Measurements from ENCODE around the gene PRKG1. TPM values are rescaled to one million over a fixed set of nuclear protein-coding genes. Genes with fewer than 3 reads are reported as not detected.

The PRKG1 gene
- total and polyA plus RNA-seq, 2 donors (not counting 1 experiment from before 2014, with no cell fraction given): 45.8 to 71.8 TPM

- H3K79me2 ChIP-seq (ENCODE audit: control insufficient read depth, insufficient read depth, low read length): no peaks in the 10 kb centered on the region
- H3K4me1 ChIP-seq (ENCODE audit: control insufficient read depth, extremely low read depth, insufficient read depth, low read length): peaks cover 2% of the 10 kb centered on the region
- H3K27ac ChIP-seq (ENCODE audit: insufficient read depth, low read length): no peak overlapping the region
- no peaks in the 10 kb centered on the region for H3K36me3 ChIP-seq (ENCODE audit: control insufficient read depth, insufficient read depth, low read length)
- H3K4me2 ChIP-seq (ENCODE audit: extremely low read depth, insufficient read depth, low read length): no peak overlapping the region
- no peak overlapping the region for H3K4me3 ChIP-seq (replicated peaks in 1 of 4; ENCODE audit: control extremely low read depth in 1 of 4, insufficient read depth in 1 of 4, low read depth in 3 of 4, low read length in 4 of 4)
- no peaks in the 10 kb centered on the region for H3K9me3 ChIP-seq (ENCODE audit: control insufficient read depth, insufficient read depth, low read depth, low read length)
- no peaks in the 10 kb centered on the region for H3K27me3 ChIP-seq (ENCODE audit: control insufficient read depth, insufficient read depth, low read length)
- TF ChIP-seq CTCF (conservative IDR thresholded peaks at IDR 0.05 in 1 of 2, IDR thresholded peaks at IDR 0.05 in 1 of 2; ENCODE audit: low read depth in 1 of 2, low read length in 2 of 2): no peak
- no peak for TF ChIP-seq EZH2 (IDR thresholded peaks at IDR 0.05; ENCODE audit: low read length, missing control alignments)
- H4K20me1 ChIP-seq (ENCODE audit: control insufficient read depth, extremely low read depth, insufficient read depth, low read length): no peaks in the 10 kb centered on the region
- DNase-seq (ENCODE audit: low read depth in 2 of 2): no peak
- H3K9ac ChIP-seq (ENCODE audit: insufficient read depth, low read length): no peak overlapping the region
- H2AFZ ChIP-seq (ENCODE audit: low read length): no peak overlapping the region
Observed at GRCh38 chr10:51708609-51709008, 634.3 kb downstream of the PRKG1 start.

GRCh38 chr10:51709324-51709972, 635.2 kb downstream of the PRKG1 start:
- H3K27ac ChIP-seq (ENCODE audit: insufficient read depth, low read length): no peak overlapping the region
- H3K4me2 ChIP-seq (ENCODE audit: extremely low read depth, insufficient read depth, low read length): no peak overlapping the region
- no peaks in the 10 kb centered on the region for H4K20me1 ChIP-seq (ENCODE audit: control insufficient read depth, extremely low read depth, insufficient read depth, low read length)
- no peak for DNase-seq (ENCODE audit: low read depth in 2 of 2)
- H3K4me3 ChIP-seq (replicated peaks in 1 of 4; ENCODE audit: control extremely low read depth in 1 of 4, insufficient read depth in 1 of 4, low read depth in 3 of 4, low read length in 4 of 4): no peak overlapping the region
- no peaks in the 10 kb centered on the region for H3K27me3 ChIP-seq (ENCODE audit: control insufficient read depth, insufficient read depth, low read length)
- peaks cover 2% of the 10 kb centered on the region for H3K4me1 ChIP-seq (ENCODE audit: control insufficient read depth, extremely low read depth, insufficient read depth, low read length)
- H3K9me3 ChIP-seq (ENCODE audit: control insufficient read depth, insufficient read depth, low read depth, low read length): no peaks in the 10 kb centered on the region
- H2AFZ ChIP-seq (ENCODE audit: low read length): no peak overlapping the region
- no peaks in the 10 kb centered on the region for H3K79me2 ChIP-seq (ENCODE audit: control insufficient read depth, insufficient read depth, low read length)
- H3K36me3 ChIP-seq (ENCODE audit: control insufficient read depth, insufficient read depth, low read length): no peaks in the 10 kb centered on the region
- no peak for TF ChIP-seq CTCF (conservative IDR thresholded peaks at IDR 0.05 in 1 of 2, IDR thresholded peaks at IDR 0.05 in 1 of 2; ENCODE audit: low read depth in 1 of 2, low read length in 2 of 2)
- TF ChIP-seq EZH2 (IDR thresholded peaks at IDR 0.05; ENCODE audit: low read length, missing control alignments): no peak
- no peak overlapping the region for H3K9ac ChIP-seq (ENCODE audit: insufficient read depth, low read length)

GRCh38 chr10:51711519-51711891, 637.2 kb downstream of the PRKG1 start:
- Histone ChIP-seq H3K36me3 (ENCODE audit: control insufficient read depth, insufficient read depth, low read length) (no peaks in the 10 kb centered on the region), H3K9ac (ENCODE audit: insufficient read depth, low read length) (no peak overlapping the region), H3K4me3 (replicated peaks in 1 of 4; ENCODE audit: control extremely low read depth in 1 of 4, insufficient read depth in 1 of 4, low read depth in 3 of 4, low read length in 4 of 4) (no peak overlapping the region), H3K4me1 (ENCODE audit: control insufficient read depth, extremely low read depth, insufficient read depth, low read length) (peaks cover under 1% of the 10 kb centered on the region), H4K20me1 (ENCODE audit: control insufficient read depth, extremely low read depth, insufficient read depth, low read length) (no peaks in the 10 kb centered on the region), H3K4me2 (ENCODE audit: extremely low read depth, insufficient read depth, low read length) (no peak overlapping the region), H2AFZ (ENCODE audit: low read length) (no peak overlapping the region), H3K27me3 (ENCODE audit: control insufficient read depth, insufficient read depth, low read length) (no peaks in the 10 kb centered on the region), H3K79me2 (ENCODE audit: control insufficient read depth, insufficient read depth, low read length) (no peaks in the 10 kb centered on the region), H3K9me3 (ENCODE audit: control insufficient read depth, insufficient read depth, low read depth, low read length) (no peaks in the 10 kb centered on the region), H3K27ac (ENCODE audit: insufficient read depth, low read length) (no peak overlapping the region)
- no peak for DNase-seq (ENCODE audit: low read depth in 2 of 2)
- TF ChIP-seq CTCF (conservative IDR thresholded peaks at IDR 0.05 in 1 of 2, IDR thresholded peaks at IDR 0.05 in 1 of 2; ENCODE audit: low read depth in 1 of 2, low read length in 2 of 2) (no peak), EZH2 (IDR thresholded peaks at IDR 0.05; ENCODE audit: low read length, missing control alignments) (no peak)
